Activated T-cell treated with anti-CD3 and anti-CD28 coated beads for 24 hours (primary cell): ENCODE results near the gene GALNT10.
A peak's percentile ranks its signal among the peaks of the same experiment; 100 is the strongest.

Source experiments
- DNase-seq: peaks from one replicate; pipeline ENCODE4 v3.0.0-alpha.2; 2020; ENCODE audit warnings: low read depth

Gene GALNT10

DNA sequence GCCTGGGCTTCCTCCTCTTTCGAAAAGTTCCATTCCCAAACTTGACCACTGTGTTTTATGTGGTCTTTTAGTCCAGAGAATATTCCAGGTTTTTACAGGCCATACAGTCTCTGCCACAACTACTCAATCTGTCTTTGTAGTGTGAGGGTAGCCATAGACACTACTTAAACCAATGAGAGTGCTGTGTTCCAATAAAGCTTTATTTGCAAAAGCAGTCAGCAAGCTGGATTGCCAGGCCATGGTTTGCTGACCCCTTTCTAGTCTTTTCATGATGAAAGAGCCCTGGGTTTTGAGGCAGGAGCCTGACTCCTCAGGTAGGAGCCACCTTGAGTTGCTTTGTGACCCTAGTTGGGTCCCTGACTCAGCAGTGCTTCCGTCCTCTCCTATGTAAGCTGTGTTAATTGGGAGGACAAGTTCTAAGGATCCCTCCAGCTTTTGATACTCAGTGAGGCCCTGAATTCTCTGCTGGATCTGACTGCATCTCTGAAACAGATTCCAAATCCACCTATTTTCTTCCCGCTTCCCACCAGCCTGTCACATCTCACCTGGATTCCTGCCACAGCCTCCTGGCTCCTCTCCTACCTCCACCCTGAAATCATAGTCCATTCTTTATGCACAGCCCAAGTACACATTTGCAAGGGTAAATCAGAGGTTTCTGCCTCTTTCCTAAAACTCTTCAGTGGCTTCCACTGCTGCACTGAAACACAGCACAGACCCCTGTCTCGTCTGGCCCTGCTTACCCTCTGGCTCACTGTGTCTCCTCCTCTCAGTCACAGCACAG is 13.5 kb downstream of the GALNT10 start:
- DNase-seq: no peak

DNA sequence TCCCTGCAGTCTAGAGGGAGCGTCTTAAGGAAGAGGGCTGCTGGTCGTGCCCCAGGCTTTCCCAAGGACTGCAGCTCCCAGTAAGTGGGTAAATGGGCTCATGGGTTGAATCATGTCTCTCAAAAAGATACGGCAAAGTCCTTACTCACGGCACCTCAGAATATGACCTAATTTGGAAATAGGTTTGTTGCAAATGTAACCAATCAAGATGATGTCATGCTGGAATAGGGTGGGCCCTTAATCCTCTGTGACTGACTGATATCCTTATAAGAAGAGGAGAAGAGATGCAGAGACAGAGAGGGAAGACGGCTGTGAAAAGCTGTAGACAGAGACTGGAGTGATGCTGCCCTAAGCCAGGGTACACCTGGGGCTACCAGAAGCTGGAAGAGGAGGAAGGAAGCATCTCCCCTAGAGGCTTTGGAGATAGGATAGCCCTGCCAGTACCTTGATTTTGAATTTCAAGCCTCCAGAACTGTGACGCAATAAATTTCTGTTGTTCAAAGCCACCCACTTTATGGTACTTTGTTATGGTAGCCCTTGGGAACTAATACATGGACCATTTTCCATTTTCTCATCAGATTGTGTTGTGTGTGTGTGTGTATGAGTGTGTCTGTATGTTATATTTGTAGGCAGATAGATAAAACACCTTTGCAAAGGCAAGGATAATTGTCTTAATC is 15.0 kb downstream of the GALNT10 start:
- DNase-seq: no peak

DNA sequence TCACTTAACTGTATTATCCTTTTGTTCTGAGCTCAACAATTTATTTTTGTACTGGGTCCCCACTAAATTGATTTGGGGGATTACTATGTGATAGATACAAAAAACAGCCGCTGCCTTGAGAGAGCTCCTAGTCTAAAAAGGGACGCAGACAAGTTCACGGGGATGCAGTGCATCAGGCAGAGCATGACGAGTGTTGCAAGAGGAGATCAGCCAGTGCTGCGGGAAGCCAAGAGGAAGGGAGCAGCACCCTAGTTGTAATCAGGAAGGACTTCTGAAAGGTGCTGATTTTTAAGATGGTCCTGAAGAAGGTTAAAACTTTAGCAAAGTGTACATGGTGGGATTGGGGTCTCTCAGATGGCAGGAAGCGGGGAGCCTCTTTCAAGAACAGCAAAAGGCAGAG is 15.8 kb downstream of the GALNT10 start:
- DNase-seq: no peak

DNA sequence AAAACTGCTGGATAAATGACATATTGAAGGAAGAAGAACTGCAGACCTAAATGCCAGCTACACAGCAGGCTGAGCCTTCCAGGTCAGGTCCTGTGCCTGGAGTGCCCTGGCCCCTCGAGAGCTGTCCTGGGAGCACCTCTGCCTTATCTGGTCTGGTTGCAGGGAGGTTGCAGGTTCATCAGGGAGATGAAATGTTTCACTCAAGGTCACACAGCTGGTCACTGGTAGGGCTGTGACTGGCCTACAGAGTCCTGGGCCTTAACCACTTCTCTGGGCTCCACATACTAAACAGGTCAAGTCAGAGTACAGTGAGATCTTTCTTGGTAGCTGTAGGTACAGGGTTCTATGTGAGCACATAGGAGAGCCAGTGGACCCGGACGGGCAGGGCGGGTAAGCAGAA is 16.7 kb downstream of the GALNT10 start:
- no peak for DNase-seq

DNA sequence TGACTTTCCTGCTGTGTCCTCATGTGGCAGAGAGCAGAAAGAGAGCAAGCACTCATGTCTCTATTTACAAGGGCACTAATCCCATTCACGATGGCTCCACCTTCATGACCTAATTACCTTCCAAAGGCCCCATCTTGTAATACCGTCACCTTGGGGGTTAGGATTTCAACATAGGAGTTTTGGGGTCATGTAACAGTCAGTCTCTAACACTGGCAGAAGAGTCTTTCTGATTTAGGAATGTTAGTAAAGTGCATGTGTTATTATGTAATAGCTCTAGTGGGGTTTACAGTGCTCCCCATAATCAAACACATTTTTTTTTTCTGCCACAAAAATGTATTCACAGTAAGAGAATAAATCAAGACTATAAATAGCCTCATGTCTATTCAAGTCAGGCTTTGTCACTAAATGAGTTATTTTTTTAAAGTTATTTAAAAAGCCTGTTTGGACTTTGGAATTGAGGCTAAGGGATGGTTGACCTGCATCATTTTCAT is 19.1 kb downstream of the GALNT10 start:
- DNase-seq: no peak

DNA sequence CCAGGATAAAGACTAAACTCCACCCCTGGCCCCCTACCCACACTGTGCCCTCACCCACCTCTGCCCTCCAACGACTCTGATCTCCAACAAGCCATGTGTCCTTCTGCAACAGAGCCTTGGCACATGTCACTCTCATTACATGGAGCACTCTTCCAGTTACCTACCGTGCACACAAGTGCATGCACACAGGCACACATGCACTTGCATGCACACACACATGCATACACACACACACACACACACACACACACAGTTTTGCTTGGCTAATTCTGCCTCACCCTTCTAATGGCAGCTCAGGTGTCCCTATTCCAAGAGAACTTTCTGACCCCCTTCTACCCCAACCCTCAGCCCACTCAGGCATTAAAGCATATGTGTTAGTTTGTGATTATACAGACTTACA is 19.6 kb downstream of the GALNT10 start:
- no peak for DNase-seq

DNA sequence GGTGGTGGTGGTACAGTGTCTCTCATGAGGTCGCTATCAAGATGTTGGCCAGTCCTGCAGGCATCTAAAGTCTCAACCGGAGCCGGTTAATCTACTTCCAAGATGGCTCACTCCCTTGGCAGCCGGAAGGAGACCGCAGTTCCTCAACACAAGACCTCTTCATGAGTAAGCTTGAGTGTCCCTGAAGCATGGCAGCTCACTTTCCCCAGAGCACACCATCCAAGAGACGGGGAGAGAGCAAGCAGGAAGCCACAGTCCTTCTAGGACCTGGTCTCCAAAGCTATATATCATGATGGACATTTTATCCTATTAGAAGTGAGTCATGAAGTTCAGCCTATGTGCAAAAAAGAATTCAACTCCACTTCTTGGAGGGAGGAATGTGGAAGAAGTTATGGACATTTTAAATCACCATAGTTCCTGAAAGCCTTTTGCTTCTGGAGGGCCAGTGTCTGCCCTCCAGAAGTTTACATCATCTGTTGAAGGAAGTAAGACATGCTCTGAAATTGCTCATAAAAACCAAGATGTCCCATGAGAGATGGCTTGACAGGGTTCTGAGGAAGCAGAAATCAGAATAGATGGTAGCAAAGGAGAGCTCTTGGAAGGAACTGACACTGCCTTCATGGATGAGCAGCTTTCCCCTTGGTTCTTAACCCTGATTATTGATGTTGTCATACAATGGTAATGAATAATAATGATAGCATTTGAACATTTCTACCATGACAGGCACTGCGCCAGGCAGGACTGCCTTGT is 21.3 kb downstream of the GALNT10 start:
- no peak for DNase-seq

DNA sequence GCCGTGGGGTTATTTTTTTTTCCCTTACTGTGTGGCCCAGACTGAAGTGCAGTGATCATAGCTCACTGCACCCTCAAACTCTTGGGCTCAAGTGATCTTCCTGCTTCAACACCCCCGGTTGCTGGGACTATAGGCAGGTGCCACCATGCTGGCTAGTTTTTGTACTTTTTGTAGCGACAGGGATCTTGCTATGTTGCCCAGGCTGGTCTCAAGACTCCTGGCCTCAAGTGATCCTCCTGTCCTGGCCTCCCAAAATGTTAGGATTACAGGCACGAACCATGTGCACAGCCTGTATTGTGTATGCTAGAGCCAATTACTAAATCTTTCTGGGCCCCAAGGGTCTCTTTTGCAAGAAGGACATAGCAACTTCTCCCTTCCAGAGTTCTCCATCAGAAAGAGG is 23.1 kb downstream of the GALNT10 start:
- DNase-seq: no peak

DNA sequence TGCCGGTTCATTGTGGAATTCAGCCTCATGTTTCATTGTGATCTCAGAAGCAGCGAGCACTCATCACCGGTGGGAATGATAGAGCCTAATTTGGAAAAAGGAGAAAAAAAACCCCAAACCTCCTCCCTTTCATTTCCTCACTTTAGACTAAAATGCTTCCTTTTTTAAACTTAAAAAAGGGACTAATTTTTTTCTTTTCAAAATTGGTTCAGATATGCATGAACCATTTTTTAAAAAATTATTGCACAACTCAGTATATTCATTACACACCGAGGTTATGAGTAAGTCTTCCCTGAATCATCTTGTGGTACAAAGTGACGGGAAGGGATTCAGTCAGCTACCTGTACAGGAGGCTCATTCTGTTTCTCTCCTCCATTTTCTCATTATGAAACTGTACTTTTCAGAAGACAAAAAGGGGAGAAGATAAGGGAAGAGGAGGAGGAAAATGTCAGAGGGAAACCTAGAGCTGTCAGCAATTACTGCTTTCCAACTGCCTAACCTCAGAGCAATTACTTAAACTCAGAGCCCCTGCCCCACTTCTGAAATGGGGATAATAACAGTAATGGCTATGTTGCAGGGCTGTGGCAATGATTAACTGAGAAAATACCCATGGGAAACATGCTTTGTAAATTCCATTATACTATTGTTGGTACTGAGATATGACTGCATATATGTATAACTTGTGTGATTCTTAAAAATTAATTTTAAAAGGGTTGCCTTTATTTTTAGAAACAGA is 24.0 kb downstream of the GALNT10 start:
- DNase-seq: no peak

DNA sequence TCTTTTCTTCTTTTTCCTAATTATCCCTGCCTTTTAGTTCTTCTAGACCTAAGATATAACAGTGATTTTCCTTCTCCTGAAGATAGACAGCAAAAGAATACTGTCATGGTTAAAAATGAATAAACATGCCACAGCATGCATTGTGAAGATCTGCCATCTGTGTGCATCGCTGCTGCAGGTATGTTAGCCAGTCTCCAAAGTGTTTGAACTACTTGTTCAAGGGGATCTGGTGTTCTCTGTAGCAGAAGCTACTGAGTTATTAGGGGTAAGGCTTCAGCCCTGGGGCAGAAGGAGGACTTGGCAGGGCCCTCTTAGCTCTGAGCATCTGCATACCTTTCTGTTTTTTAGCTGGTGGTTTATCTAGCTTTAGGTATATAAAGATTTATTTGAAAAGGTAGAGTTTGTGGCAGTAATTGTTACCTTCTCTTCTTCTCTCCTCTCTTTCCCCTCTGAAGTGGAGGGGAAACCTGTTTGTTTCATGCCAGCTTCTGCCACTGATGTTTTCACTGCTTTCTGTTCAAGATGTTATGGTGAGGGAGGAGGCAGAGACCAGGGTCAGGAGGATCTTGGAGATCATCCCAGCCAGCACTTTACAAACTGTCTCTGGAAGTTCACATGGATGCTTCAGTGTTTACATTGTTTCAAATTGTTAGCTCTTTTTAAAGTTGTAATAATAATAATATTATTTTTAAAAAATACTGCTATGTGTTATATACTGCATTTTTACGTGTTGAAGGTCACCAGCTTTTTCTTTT is 25.2 kb downstream of the GALNT10 start:
- no peak for DNase-seq

DNA sequence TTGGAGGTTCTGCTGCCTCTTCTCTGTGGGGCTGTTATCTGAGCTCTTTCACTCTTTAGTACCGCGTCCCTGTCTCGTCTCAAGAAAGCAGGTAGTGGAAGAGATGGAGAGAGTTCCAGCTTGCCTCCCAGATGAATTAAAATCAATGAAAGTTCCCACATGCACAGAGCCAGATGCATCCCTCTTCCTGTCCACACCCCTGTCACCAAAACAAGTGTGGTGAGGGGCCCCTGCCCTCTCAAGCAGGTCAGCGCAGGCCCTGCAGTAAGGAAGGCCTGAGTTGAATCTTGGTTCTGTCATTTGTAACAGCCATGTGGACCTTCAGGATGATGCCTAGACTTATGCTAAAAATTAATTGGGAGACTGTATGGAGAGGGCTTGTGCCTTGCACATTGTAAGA is 26.9 kb downstream of the GALNT10 start:
- no peak for DNase-seq

DNA sequence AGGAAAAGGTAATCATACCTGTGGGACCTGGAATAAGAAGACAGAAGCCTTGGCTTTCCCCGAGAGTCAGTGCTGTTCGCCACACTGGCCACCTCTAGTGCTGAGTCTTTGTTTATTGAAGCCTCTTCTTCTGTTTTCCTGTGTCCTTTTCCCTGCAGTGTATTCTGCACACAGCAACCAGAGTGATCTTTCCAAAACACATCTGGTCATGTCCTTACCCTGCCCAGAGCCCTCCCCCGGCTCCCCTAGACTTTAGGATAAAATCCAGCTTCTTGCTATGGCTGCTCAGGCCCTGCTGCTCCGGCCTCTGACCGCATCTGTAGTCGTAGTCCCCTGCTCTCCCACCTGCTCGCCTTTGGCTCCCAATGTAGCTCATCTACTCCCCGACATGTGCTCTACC is 28.3 kb downstream of the GALNT10 start:
- no peak for DNase-seq

DNA sequence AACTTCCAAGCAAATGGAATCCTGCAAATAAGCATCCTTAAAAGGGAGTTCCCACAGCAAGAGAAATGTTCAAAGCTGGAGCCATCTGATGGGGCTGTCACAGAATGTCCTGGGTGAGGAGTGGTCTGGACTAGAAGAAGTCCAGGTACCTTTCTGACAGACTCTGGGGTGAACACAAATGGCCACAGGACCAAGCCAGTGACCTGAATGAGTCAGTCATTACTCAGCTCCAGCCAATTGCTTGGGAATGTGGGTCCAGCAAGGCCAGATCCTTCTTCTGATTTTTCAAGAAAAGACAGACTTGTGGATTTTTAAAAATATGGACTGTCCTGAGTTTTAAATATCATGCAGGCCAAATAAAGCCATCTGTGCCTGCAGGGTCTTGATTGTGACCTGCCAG is 30.1 kb downstream of the GALNT10 start:
- DNase-seq: no peak

DNA sequence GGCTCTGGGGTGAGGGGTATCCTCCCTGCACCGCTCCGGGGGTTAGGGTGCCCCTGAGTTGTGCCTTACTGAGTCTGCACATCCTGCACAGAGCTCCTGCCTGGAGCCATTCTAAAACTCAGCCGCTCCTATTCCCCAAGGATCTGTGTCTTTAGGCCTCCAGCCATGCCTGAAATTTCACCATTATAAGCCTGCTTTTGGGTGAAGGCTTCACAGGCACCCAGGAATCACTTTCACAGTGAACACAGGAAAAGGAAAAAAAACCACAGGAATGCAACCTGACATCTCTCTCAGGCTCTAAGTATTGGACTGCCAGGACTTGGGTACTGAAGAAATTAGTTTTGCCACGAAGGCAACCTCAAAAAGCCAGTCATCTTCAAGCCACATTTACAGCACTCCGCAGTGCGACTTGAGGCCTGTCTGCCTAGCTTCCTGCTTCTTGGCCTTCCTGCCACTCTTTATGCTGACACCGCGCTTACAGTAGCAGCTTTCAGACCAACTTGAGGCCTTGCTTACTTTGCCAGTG is 30.9 kb downstream of the GALNT10 start:
- DNase-seq: peak; percentile 35

DNA sequence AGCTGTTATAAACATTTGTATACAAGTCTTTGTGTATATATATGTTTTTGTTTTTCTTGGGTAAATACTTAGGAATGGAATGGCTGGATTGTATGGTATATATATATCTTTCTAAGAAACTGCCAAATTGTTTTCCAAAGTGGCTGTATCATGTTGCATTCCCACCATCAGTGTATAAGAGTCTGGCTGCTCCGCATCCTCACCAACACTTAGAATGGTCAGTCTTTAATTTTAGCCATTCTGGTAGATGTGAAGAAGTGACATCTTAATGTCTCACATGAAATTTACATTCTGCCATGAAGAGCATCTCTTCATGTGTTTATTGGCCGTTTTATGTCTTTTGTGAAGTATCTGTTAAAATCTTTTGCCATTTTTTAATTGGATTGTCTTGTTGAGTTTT is 31.9 kb downstream of the GALNT10 start:
- DNase-seq: no peak

DNA sequence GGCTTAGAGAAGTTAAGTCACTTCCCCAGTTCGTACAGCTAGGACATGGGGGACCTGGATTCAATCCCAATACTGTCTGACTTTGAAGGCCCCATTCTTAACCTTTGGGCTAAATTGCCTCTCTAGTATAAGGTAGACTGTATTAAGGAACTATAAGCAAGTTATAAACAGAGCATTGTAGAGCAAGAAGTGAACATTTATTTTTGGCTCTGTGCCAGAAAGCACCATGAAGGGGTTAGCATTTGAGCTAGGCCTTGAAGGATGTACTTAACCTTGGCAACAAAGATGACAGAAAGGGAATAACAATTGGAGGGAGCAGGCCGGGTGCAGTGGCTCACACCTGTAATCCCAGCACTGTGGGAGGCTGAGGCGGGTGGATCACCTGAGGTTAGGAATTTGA is 32.8 kb downstream of the GALNT10 start:
- no peak for DNase-seq

DNA sequence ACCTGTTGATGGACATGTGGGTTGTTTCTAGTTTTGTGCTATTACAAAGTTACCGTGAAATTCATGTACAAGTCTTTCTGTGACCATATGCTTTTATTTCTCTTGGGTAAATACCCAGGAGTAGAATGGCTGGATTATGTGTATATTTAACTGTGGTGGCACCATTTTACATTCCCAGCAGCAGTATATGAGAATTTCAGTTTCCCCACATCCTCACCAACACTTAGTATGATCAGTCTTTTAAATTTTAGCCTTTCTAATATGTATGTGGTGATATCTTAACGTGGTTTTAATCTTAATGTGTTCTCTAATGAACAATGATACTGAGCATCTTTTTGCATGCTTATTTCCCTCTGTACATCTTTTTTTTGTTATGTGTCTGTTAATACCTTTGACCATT is 36.6 kb downstream of the GALNT10 start:
- DNase-seq: no peak

DNA sequence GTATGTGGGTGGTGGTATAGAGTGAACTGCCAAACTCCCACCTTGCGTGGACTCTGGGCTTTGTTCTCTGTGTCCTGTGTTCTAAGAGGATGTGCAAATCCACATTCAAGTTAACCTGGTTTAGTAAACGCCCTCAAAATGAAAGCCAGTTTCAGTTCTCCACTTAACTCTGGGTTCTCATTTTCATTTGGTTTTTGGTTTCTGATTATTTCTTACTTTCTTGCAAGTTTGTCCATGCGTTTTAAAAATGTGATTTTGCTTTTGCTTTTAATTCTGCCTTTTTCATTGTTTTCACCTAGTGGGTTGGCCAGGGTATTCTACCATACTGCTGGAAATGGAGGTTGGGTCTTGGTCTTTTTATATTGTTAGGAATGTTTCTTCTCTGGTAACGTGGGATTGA is 38.2 kb downstream of the GALNT10 start:
- no peak for DNase-seq

DNA sequence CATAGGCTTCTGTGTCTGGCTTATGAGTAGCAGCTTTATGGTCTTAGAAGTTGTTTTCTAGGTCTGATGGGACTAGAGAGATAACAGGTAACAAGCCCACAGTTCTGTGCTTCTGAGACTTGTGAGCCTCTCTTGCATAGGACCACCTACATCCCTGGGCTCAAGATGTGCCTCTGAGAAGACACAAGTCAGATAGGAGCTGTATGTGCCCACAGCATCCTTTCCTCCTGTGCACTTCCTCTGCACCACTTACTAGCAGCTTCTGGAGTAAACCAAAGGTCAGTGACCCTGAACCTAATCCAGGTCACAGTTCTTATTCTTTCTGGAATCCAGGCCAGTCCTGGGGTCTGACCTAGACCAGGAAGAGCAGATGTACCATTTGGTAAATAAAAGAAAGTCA is 40.0 kb downstream of the GALNT10 start:
- no peak for DNase-seq

DNA sequence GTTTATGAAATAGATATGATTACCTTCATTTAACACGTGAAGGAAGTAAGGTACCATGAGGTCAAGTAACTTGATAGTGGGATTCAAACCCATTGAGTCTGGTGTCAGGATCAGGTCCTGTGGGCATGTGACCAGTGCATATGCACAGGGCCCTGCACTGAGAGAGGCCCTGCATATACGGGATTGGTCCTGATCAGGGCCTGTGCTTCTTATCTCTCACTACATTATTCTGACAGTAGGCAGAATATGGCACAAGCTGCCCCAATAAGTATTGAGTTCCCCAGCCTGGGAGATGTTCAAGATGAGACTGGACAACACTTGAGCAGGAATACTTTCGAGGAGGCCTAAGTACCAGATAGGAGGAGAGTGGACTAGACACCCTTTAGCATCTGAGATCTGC is 44.0 kb downstream of the GALNT10 start:
- no peak for DNase-seq

DNA sequence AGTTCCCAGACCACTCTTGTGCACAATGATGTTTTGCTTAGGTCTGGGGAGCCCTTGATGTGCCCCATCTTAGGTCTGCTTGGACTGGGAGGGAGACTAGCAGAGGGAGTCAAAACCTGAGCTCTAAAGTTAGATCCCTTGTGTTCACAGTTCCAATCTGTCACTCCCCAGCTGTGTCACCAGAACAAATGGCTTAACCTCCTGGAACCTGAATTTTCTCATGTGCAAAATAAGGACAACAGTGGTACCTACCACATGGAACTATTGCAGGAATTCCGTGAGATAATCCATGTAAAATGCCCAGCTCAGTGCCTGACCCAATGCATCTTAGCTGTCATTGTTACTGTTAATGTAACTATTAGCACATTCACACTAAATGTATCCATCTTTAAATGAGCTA is 45.5 kb downstream of the GALNT10 start:
- DNase-seq: no peak
